ENCODE measurements around the gene TMEM50B.
"Not testable (repeated sequence)": the region's sequence is repeated elsewhere in the genome, so short reads cannot be mapped to it uniquely, and the experiment has no call there.

Gene TMEM50B

GRCh38 chr21:33479679-33480480 is at the start of gene TMEM50B:
Gene TMEM50B, minus strand, starts transcription at chr21:33479974. Its CDS starts 11,089 bp downstream, at chr21:33468885.
- in situ Hi-C loops (cut with HindIII; ENCODE audit: low sequenced_read_pairs), result no loop called here

DNA sequence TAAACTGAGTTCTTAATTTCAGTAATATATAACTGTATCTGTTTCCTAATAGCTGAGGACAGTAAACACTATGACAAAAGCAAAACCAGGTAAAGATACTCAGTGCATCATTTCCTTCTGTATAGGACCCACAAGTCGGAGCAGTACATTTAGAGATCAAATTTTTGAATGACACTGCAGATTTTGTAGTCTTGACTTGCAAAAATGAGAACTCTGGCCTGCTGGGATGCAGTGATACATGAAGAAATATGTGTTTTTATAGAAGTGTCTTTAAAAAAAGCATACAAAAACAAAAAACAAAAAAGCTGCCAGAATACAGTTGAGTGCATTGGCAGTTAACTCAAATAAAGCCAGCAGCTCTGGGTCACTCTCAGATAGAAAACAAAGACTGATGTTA is 43.2 kb upstream of the TMEM50B start:
- in situ Hi-C loops (cut with HindIII; ENCODE audit: low sequenced_read_pairs), result no loop called here

- in situ Hi-C loops (cut with HindIII; ENCODE audit: low sequenced_read_pairs), result no loop called here
These were observed 42.7 kb upstream of the TMEM50B start for GRCh38 chr21:33522297-33522952.

- in situ Hi-C loops (cut with HindIII; ENCODE audit: low sequenced_read_pairs), result no loop called here
These were observed 39.1 kb upstream of the TMEM50B start for GRCh38 chr21:33518899-33519298.

GRCh38 chr21:33514229-33514628 is 34.5 kb upstream of the TMEM50B start:
- in situ Hi-C loops (cut with HindIII; ENCODE audit: low sequenced_read_pairs), result no loop called here

- in situ Hi-C loops (cut with HindIII; ENCODE audit: low sequenced_read_pairs), result no loop called here
These were observed 32.7 kb upstream of the TMEM50B start for GRCh38 chr21:33512481-33512880.

GRCh38 chr21:33511639-33512038 is 31.9 kb upstream of the TMEM50B start:
- in situ Hi-C loops (cut with HindIII; ENCODE audit: low sequenced_read_pairs), result no loop called here

DNA sequence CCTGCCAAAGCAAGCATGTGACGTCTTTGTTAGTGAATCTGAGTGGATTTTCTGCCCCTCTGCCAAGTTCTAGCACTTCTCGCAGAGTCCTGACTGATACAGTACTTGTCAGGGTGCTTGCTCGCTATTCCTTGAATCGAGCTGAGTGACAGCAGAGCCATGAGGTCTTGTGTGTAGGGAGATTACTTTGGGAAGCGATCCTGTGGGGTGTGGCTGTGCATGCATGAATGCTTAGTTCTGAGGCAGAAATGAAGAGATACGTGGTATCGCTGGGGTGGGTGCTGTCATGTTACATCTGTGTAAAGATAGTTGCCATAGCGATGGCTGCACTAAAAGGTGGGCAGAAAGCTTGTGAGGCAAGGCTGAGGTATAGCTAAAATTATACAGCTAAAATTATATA is 31.1 kb upstream of the TMEM50B start:
- in situ Hi-C loops (cut with HindIII; ENCODE audit: low sequenced_read_pairs), result no loop called here

DNA sequence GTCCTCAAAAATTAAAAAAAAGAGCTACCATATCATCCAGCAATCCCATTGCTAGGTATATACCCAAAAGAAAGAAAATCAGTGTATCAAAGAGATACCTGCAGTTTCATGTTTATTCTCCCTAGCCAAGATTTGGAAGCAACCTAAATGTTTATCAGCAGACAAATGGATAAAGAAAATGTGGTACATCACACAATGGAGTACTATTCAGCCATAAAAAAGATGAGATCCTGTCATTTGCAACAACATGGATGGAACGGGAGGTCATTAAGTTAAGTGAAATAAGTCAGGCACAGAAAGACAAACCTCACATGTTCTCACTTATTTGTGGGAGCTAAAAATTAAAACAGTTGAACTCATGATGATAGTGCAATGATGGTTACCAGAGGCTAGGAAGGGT is 27.2 kb upstream of the TMEM50B start:
- in situ Hi-C loops (cut with HindIII; ENCODE audit: low sequenced_read_pairs), result not testable (repeated sequence)

DNA sequence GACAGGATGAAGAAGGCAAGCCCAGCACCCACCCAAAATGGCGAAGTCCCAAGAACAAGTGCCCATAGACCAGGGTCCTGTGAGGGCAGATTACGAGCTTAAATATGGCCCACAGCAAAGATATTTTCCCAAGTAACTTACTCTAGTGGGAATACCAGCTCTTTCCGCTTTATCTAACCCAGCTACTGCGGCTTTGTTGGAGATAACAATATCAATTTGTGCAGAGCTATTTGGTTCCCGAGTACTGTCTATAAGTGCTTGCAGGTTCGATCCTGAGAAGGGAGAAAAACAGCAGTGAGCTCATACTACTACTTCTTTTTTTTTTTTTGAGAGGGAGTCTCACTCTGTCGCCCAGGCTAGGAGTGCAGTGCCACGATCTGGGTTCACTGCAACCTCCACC is 26.1 kb upstream of the TMEM50B start:
- in situ Hi-C loops (cut with HindIII; ENCODE audit: low sequenced_read_pairs), result no loop called here

DNA sequence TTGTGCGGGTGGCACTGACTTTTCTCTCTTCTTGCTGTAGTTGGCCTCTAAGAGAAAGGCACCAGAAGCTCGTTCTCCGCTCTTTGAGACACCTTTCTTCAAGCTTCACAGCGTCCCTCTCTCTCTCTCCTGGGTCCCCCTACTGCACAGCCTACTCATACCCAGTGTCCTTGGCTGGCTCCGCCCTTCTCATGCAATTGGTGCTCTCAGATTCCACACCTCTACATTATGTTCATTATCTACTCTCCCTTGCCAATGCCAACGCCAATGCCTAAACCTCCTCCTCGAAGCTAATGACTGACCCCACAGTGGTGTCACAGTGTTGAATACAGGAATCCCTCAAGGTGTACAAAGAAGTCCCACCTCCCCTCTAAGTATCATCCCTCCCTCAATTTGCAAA is 16.6 kb upstream of the TMEM50B start:
- in situ Hi-C loops (cut with HindIII; ENCODE audit: low sequenced_read_pairs), result no loop called here

- in situ Hi-C loops (cut with HindIII; ENCODE audit: low sequenced_read_pairs), result no loop called here
These were observed 16.0 kb upstream of the TMEM50B start for GRCh38 chr21:33495743-33496142.

GRCh38 chr21:33493756-33494155 is 14.0 kb upstream of the TMEM50B start:
- in situ Hi-C loops (cut with HindIII; ENCODE audit: low sequenced_read_pairs), result no loop called here

DNA sequence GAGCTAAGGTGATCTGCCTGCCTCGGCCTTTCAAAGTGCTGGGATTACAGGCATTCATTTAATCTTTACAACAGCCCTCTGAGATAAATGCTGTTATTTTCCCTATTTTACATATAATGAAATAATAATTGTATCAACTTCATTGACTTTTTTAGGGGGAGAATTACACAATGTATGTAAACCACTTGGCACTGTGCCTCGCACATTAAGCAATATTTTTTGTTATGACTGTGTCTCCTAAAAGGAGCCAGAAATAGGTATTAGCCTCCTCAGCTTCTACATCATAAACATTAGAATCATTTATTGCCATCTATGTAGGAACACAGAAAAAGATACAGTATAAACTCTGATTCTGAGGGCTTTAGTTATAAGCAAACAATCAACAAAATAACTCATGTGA is 12.8 kb upstream of the TMEM50B start:
- in situ Hi-C loops (cut with HindIII; ENCODE audit: low sequenced_read_pairs), result no loop called here

GRCh38 chr21:33491373-33492102 is 11.8 kb upstream of the TMEM50B start, which contains the start of gene DNAJC28:
Gene DNAJC28, minus strand, starts transcription at chr21:33491716. Its CDS starts 2,323 bp downstream, at chr21:33489393.
- in situ Hi-C loops (cut with HindIII; ENCODE audit: low sequenced_read_pairs), result no loop called here

- in situ Hi-C loops (cut with HindIII; ENCODE audit: low sequenced_read_pairs), result no loop called here
These were observed 11.2 kb upstream of the TMEM50B start for GRCh38 chr21:33490991-33491372.

DNA sequence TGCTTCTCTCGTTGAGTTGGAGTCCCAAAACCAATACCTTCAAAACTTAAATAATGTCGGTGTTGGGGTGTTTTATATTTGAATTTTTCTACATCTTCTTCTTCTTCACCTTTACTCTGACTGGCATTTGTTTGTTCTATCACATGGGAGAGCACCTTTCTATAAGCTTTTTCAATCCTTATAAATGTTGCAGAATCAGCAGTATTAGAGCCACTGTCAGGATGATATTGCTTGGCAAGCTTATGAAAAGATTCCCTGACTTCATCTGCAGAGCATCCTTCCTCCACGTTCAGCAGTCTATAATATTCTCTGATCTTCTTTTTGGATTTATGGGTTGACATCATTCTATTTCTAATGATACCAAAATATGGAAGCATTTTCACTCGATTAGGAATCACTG is 9.2 kb upstream of the TMEM50B start:
- in situ Hi-C loops (cut with HindIII; ENCODE audit: low sequenced_read_pairs), result no loop called here

- in situ Hi-C loops (cut with HindIII; ENCODE audit: low sequenced_read_pairs), result no loop called here
These were observed 8.2 kb upstream of the TMEM50B start for GRCh38 chr21:33487996-33488395.

DNA sequence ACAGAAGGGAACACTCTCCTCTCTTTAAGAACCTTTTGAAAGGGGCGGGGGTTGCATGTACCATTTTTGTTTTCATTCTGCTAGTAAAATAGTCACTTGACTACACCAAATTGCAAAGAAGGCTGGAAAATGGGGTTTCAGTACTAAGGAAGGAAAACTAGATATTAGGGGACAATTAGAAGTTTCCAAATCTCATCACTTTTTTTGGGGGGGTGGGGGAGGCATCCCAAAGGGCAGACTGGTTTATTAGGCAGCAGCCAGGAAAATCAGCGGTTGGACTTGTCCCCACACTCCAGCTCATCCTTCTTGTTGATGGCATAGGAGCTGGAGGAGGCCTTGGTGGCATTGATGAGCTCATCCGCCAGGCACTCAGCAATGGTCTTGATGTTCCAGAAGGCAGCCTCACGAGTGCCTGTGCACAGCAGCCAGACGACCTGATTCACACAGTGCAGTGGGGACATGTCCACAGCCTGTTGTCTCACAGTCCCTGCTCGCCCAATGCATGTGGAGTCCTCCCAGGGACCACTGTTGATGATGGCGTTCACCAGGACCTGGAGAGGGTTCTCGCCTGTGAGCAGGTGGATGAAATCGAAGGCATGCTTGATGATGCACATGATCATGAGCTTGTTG is 1.7 kb upstream of the TMEM50B start:
- in situ Hi-C loops (cut with HindIII; ENCODE audit: low sequenced_read_pairs), result no loop called here

- in situ Hi-C loops (cut with HindIII; ENCODE audit: low sequenced_read_pairs), result no loop called here
These were observed 818 bp upstream of the TMEM50B start for GRCh38 chr21:33480481-33481103.
